Purkinje cell (primary cell): ENCODE measurements around the gene RRP1. TPM values are rescaled to one million over a fixed set of nuclear protein-coding genes. Genes with fewer than 3 reads are reported as not detected.

Experiments used
- polyA plus RNA-seq: library from polyadenylated mRNA; unstranded; fragments of >200 nt; fragmentation: Nextera tagmentation; gene quantifications from 2 replicates; pipeline ENCODE4 v1.2.1, GENCODE V29; 2014

RRP1 gene
- polyA plus RNA-seq, result 0.27 and 0.55 TPM in 2 replicates

GRCh38 chr21:43789276-43790009 is at the start of gene RRP1:
Gene RRP1 (plus strand): TSS chr21:43789577. CDS start chr21:43789630, 53 bp downstream.

GRCh38 chr21:43775795-43776430 is 13.5 kb upstream of the RRP1 start, which contains the start of gene CSTB:
Gene CSTB (minus strand): TSS chr21:43776308. CDS start chr21:43776269, 39 bp downstream.

Other genes starting within 250 kb of the RRP1 start
- not detected in 2 replicates for gene HSF2BP, start 130.1 kb upstream of the RRP1 start, polyA plus RNA-seq
- gene RRP1B, start 130.0 kb upstream of the RRP1 start, polyA plus RNA-seq, result 4.4 and 4.9 TPM in 2 replicates
- 12.9 and 14.2 TPM in 2 replicates for gene PDXK, start 70.4 kb upstream of the RRP1 start, polyA plus RNA-seq
- gene CSTB, start 13.3 kb upstream of the RRP1 start, polyA plus RNA-seq, result 28.3 and 33.8 TPM in 2 replicates
- 6.7 and 6.8 TPM in 2 replicates for gene AGPAT3, start 75.6 kb downstream of the RRP1 start, polyA plus RNA-seq
- gene TRAPPC10, start 222.7 kb downstream of the RRP1 start, polyA plus RNA-seq, result 2.3 and 4.3 TPM in 2 replicates